GM20431 (cell line): ENCODE data around the gene CYB561D1.

Experiments used
- in situ Hi-C: fragments of 300-500 bp; cut with MseI, MboI; formaldehyde crosslinking; loops from one replicate; pipeline ENCODE4 v1.15.0; 2020; ENCODE audit warnings: low sequenced_read_pairs; ENCODE audit not compliant: unreplicated experiment

The CYB561D1 gene

DNA sequence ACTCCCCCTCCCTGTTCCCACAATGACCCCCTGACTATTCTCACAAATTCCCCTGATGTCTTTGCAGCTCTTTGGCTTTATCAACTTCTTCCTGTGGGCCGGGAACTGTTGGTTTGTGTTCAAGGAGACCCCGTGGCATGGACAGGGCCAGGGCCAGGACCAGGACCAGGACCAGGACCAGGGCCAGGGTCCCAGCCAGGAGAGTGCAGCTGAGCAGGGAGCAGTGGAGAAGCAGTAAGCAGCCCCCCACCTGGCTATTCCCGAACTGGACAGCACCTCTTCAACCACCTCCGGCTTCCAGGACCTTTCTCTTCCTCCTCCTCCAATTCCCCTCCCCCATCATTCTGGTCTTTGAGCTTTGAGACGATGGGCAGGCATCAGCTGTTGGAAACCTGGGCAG, 14.6 kb upstream of the CYB561D1 start:
- in situ Hi-C loops: no loop called here

DNA sequence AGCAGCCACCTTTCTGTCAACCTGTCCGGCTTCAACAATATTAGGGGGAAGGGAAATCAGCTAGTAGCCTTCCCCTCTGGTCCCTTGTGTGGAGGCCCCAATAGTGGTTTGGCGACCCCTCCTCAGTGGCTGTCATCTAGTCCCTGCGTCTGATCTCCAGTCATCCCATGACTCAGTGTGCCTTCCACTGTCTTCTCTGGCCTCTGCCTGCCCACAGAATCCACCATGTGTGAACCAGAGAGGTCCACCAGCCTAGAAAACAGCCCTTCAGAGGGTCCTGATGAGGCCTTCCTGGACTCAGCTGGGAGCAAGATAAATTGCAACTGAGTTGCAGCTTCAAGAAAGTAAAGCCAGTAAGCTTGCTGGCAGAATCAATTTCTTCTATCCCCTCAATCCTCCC, 14.0 kb upstream of the CYB561D1 start:
- in situ Hi-C loops: no loop called here

DNA sequence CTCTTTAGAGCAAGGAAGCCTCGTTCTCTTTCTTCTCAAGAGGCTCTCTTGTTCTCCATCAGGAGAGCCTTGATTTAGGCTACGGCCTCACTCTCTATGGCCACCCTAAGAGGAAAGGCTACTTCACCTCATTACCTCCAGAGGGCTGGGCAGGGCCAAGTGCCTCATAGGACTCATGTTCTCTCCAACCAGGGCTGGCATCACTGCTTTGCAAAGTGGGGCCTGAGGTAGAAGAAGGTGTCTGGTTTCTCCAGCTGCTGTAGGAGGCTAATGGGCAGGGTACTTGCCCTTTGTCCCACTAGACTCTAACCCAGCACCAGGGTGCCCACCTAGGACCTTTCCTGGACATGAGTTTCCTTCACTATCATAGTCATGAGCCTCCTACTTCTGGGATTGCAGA, 12.2 kb upstream of the CYB561D1 start:
- in situ Hi-C loops: no loop called here

DNA sequence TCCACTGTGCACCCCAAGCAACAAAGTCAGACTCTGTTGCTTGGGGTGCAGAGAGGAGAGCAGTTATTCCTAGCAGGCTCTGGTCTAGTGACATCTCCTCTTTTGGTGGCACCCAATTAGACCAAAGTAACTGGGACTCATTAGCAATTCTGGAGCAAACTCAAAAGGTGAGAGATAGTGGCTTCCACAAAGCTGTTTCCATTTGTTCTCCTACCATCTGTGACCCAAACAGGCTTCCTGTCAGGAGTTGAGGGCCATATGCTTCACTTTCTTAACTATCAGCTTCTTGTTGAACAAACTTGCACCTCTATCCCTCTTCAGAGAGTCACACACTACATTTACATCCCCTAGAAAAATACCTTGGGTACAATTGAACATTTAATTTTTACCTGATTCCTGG, 11.7 kb upstream of the CYB561D1 start:
- in situ Hi-C loops: no loop called here

DNA sequence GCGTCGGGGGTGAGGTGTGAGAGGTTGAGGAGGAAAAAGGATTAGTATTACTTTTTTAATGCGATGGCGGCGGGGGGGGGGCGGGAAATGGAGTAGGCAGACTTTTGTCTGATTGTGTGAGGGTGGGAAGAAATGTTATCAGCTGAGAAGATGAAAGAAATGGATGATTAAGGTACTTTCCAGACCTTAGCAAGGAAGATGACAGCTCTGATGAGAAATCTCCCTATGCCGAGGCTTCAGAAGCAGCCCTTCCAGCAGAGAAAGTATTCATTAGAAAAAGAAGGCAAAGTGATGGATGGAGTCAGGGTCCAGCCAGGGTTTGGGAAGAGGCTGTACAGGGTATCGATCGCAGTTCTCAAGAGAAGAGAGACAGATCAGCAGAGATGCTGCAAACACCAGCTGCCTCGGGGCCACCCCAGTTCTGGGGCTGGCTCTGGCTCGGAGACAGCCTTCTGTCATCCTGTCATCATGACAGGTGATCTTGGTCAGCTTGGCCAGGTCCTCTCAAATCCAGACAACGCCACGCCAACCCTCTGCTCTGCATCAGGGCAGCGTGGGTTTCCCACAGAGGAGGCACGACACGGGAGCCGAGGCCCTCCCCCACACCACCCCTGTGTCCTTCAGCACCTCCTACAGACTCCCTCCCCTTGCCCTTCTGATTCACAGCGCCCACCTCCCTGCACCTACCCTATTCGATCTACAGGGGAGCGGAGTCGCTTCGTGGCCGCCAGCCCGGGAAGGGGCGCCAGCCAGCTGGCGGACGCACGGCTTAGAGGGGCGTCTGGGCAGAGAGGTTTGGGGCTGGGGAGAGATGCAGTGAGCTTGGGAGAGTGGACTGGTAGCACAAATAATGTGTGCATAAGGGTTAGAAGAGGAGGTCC, 10.9 kb upstream of the CYB561D1 start:
- in situ Hi-C loops: no loop called here

DNA sequence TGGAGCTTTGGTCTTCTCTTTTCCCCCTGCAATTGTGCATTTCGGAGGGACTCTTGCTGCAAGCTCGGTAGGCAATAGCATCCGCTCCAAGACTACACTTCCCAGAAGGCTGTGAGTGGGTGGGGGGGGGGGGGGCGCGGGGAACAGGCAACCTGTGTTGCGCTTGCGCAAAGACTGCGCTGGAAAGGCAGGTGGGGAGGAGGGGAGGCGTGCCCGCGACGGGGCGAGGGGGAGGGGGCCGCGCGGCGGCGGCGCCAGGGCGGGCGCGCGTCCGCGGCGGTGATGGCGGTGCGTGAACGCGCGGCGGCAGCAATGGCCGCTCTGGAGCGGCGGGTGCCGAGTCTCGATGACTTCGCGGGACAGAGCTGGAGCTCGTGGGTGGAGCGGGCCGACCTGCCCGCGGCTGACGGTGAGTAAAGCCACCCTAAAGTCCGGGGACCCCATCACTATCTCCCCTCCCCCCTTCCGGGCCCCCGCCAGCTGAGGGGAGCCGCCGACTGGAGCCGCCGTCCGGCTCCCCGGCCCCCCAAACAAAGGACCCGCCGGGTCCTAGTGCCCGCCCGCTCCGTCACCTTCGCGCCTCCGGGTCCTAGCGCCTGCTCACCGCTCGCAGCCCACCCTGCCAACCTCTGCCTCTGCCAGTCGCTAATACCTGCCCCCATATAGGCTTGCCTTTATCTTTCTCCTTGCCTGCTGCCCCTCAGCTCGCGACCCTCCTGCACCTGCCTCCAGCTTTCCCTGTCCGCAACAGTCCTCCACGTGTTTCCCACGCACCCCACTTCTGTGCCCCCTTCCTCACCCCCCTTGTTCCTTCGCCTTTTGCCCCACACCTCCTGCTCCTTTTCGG, 10.0 kb upstream of the CYB561D1 start, which contains the start of gene ATXN7L2:
TSS of gene ATXN7L2 (plus strand) at position 234 of the 847 bp plus-strand sequence. CDS start at position 283, 49 bp downstream.
- in situ Hi-C loops: no loop called here

DNA sequence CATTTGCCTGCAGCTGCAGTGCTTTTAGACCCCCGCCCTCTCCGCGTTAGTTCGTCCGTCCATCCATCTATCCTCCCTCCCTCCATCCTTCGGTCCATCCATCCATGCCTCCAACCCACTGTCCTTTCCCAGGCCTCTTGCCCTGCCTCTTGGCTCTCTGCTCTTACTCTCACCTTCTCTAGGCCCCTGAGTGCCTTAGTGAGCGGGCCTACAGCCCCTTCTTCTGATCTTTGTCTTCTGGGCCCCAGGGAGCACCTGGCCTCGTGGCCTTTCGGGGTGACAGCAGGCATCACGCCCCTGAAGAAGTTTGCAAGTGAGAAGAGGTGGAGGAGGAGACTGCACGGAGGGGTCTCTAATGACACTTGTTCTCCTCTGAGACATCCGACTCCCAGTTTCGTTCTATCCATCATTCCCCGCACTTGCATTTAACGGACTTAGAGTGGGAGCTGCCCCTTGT, 9.3 kb upstream of the CYB561D1 start:
- in situ Hi-C loops: no loop called here

DNA sequence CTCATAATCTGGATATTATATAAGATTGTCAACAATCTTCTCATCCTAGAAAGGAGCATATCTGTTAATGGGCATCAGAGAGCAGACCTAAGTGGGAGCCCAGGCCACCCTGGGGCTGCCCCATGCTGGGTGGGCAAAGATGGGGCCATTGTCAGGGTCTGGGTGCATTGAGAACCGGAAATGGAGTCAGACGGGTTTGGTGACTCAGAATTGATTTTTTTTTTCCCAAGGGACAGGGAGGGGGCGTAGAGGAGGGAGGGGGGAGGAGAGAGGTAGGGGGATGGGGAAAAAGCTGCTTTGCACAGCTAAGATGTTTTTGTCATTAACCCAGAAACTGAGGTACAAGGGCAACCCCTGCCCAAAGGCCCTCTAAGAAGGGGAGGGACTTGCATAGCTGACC, 8.9 kb upstream of the CYB561D1 start:
- in situ Hi-C loops: no loop called here

DNA sequence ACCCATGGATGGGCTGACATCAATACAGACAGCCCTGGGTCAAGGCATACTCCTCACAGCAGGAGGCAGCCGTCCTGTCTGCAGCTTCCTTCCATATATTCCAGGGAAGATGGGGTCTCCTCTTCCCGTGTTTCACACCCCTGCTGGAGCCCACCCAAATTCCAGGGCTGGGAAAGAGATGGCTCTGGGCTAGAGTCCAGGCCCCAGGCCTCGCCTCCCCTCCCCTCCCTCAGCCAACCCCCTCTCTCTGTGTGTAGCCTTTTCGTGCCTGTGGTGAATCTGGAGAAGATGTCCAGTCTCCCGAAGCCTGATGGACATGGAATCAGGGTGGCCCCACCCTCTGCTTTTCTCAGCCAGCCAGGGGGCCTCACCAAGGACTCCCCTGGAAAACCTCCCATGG, 6.6 kb upstream of the CYB561D1 start:
- in situ Hi-C loops: no loop called here

DNA sequence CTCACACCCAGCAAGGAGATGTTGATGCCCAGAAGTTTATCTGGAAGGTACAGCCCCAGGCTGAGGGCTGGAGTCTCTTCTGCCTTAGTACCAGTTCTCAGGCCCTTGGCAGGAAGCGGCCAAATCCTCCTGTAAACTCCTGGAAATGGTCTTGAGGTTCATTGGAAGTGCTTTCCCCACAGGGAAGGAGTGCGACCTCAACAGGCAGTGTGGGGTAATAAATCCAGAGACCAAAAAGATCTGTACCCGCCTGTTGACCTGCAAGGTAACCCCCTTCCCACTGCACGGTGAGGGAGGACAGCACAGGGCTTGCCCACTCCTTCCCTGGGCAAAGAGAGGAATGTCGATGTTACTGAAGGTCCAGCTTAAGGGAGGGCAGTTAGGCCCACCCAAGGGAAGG, 5.7 kb upstream of the CYB561D1 start:
- in situ Hi-C loops: no loop called here

DNA sequence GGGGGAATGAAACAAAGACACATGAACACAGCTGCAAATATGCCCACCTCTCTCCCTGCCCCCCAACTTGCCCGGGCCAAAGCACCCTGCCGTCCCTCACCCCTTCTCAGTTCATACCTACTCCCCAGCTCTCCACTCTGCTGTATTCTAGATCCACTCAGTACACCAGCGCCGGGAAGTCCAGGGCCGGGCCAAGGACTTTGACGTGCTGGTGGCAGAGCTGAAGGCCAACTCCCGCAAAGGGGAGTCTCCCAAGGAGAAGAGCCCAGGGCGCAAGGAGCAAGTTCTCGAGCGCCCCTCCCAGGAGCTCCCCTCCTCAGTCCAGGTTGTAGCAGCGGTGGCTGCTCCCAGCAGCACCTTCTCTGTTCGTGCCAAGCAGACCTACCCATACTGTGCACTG, 5.2 kb upstream of the CYB561D1 start:
- in situ Hi-C loops: no loop called here

DNA sequence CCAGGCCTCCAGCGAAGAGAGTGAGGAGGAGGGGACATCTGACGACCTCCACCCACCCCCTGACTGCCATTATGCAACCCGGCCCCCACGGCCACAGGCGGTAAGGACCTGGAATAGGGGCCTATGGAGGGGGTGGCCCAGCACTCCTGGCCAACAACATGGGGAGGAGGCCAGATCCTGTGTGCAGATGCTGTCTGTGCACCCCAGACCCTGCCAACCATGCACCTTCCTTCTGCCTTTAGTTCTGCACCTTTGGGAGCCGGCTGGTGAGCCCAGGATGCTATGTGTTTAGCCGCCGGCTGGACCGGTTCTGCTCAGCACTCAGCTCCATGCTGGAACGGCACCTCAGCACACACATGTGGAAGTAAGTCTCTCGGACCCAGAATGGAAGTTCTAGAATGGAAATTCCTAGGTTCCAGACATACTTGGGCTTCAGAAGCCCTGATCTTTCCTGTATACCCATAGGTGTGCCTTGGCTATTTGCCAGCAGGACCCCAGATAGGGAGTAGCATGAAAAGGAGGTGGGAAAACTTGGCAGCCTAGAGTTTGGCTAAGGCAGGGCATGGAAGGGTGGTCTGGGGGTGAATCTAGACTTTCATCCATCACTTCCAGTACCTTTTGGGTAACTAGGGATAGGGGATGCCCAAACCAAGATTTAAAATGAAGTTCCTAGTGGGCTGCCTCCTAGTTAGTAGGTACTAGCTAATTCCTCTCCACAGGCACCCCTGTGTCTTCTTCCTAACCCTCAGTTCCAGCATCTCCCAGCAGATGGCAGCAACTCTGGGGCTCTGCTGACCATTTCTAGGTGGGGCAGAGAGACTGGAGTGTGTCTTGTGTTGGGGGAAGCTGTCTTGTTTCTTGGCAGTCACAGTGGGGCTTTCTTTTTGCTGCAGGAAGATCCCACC, 3.6 kb upstream of the CYB561D1 start:
- in situ Hi-C loops: loop anchor here (5.0 kb wide), 1 partner anchor 42 kb away; no protein-coding TSS in a partner anchor

DNA sequence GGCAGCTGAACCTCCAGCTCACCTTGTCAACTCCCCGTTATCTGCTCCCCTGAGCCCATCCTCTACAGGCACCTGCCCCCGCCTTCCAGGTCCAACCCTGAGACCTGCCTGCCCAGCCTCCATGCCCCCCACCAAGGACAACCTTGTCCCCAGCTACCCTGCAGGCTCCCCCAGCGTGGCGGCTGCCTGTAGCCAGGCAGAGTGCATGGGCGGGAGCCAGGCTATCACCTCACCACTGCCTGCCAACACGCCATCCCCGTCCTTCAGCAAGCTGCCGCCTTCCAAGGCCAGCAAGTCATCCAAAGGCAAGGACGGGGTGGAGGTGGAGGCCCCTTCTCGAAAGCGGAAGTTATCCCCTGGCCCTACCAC, 3.0 kb upstream of the CYB561D1 start:
- in situ Hi-C loops: loop anchor here (5.0 kb wide), 1 partner anchor 41 kb away; no protein-coding TSS in a partner anchor

DNA sequence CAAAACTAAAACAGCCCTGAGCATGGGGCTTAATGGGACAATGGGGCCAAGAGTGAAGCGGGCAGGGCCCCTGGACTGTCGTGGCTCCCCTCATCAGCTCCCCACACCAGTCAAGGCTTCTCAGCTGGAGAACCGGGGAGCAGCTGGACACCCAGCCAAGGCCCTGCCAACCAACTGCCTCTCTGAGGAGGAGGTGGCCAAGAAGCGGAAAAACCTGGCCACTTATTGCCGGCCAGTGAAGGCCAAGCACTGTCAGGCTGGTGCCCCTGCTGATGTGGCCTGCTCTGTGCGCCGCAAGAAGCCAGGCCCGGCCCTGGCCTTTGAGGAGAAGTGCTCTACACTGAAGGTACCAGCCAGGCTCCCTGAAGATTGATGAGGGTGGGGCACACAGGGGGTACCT, 2.5 kb upstream of the CYB561D1 start:
- in situ Hi-C loops: loop anchor here (5.0 kb wide), 1 partner anchor 41 kb away; no protein-coding TSS in a partner anchor

DNA sequence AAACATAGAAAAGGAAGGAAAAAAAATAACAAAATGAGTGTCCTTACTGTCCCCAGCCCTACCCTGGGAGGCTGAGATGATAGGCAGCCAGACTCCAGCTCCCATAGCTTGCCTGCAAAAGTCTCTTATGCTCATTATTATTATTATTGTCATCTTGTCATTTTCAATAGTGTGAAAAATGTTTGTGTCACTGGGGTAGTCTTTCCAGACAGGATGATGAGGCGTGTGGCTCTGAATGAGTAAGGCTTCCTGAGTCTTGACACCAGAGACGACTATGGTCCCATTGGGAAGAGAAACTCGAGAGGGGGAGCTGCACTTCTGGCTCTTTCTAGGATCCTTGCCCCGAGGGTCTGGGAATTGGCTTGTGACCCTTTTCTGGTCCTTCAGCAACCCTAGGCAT, 1.1 kb upstream of the CYB561D1 start:
- in situ Hi-C loops: loop anchor here (5.0 kb wide), 1 partner anchor 40 kb away; no protein-coding TSS in a partner anchor

DNA sequence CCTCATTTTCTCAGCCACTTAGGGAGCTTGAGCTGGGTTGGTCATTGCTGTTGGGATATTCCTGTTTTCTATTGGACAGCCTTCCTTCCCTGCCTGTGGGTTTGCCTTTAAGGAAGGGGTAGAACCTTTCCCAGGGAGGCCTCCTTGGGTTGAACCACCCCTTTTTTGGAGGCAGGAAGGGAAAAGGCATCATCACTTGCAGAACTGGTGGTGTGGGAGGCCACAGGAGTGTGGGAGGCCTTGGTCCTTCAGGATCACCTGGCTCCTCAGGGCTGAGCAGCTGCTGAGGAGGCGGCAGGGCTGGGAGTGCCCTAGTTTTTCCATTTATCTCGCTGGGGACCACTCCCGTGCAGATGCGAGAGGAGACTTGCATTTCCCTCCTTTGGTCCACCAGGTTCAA, 667 bp upstream of the CYB561D1 start:
- in situ Hi-C loops: loop anchor here (5.0 kb wide), 1 partner anchor 39 kb away; no protein-coding TSS in a partner anchor

DNA sequence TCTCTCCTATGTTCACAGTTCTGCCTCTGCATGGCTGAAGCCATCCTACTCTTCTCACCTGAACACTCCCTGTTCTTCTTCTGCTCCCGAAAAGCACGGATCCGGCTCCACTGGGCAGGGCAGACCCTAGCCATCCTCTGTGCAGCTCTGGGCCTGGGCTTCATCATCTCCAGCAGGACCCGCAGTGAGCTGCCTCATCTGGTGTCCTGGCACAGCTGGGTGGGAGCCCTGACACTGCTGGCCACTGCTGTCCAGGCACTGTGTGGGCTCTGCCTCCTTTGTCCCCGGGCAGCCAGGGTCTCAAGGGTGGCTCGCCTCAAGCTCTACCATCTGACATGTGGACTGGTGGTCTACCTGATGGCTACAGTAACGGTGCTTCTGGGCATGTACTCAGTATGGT, 1.8 kb downstream of the CYB561D1 start:
- in situ Hi-C loops: no loop called here

DNA sequence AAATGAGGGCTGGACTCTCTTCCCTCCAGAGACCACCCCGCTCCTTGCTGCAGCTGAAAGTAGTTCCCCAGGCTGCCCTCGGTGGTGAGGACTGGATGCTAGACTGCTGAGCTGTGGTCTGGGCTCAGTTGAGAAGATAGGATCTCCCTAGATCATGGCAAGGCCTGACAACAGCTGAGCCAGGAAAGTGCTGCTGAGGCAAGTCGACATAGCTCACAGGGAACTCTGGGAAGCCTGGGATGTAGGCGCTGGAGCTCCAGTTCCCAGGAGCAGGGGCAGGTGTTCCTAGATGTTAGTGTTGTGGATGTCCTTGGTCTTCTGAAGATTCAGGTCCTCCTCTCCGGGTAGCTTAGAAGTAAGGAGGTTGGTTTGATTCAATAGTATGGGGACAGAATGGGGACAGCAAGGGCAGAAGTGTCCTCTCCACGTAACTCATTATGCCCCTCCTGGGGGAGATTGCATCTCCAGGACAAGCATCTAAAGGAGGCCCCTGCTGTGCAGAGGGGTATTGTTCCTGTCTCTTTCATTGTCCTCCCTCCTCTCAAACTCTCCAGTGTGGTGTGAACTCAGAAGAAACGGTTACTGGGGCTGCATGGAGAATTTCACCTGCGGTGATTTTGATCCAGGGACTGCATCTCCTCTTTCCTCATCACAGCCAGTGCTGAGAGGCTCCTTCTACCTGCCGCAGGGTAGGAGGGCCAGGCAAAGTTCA, 3.7 kb downstream of the CYB561D1 start:
- in situ Hi-C loops: no loop called here

DNA sequence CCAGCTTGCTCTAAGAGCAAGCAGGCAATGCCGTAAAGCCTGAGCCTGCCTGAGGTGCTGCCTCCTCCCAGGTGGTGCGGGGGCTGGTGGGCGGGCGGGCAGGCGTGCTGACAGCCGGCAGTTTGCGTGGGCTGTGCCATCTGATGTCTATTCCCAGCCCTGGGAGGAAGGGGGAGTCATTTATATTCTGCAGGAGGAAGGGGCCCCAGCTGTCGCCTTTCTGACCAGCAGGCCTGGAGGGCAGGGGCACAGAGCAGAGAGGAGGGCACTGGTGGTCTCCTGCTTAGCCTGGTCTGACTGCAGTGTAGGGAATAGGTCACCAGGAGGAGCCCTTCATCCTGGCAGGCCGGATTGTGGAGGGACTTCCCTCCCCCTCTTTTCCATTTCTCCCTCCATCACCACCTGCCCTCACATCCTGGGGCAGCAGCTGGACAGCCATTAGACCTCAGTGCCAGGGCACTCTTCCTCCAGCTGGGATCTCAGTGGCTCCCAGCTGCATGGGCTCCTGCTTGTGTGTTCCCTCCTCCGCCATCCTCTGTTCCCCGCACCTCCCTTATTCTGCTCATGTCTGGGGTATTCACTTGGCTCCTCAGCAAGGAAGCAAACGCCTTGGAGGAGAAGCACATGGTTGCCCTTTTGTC, 4.4 kb downstream of the CYB561D1 start:
- in situ Hi-C loops: no loop called here
